Adipocyte (in vitro differentiated cells): ENCODE results near the gene BTBD9.

Experiments
- DNase-seq: peaks from one replicate; pipeline ENCODE4 v3.0.0-alpha.2; 2015; ENCODE audit warnings: low read depth
- H3K27me3 ChIP-seq: replicated peaks from 2 replicates; pipeline ENCODE4 v1.7.0; 2013; ENCODE audit warnings: mild to moderate bottlenecking, low read length, moderate library complexity; ENCODE audit not compliant: control insufficient read depth, insufficient read depth
- H3K36me3 ChIP-seq: 2 replicates; pipeline ENCODE4 v1.7.0; 2013; ENCODE audit warnings: low read length, mild to moderate bottlenecking, moderate library complexity; ENCODE audit not compliant: control insufficient read depth, insufficient read depth, severe bottlenecking
- H3K4me1 ChIP-seq: 2 replicates; pipeline ENCODE4 v1.7.0; 2013; ENCODE audit warnings: mild to moderate bottlenecking, low read length, moderate library complexity; ENCODE audit not compliant: control insufficient read depth, insufficient read depth
- H3K4me3 ChIP-seq: 2 replicates; pipeline ENCODE4 v1.7.0; 2013; ENCODE audit warnings: mild to moderate bottlenecking, low read length, moderate library complexity
- H3K9ac ChIP-seq: 2 replicates; pipeline ENCODE4 v1.7.0; 2013; ENCODE audit warnings: mild to moderate bottlenecking, low read length, moderate library complexity
- H3K9me3 ChIP-seq: 2 replicates; pipeline ENCODE4 v1.7.0; 2013; ENCODE audit warnings: mild to moderate bottlenecking, low read length, moderate library complexity; ENCODE audit not compliant: control insufficient read depth

BTBD9 gene

GRCh38 chr6:38573801-38574395, 65.8 kb downstream of the BTBD9 start:
- Histone ChIP-seq H3K27me3 (no peaks in the 10 kb centered on the region), H3K4me1 (no peaks in the 10 kb centered on the region), H3K9ac (no peak overlapping the region), H3K36me3 (peaks cover 4% of the 10 kb centered on the region), H3K4me3 (no peak overlapping the region), H3K9me3 (no peaks in the 10 kb centered on the region)
- DNase-seq, result no peak

- Histone ChIP-seq H3K27me3 (no peaks in the 10 kb centered on the region), H3K4me3 (no peak overlapping the region), H3K4me1 (peaks cover 10% of the 10 kb centered on the region), H3K9ac (no peak overlapping the region), H3K36me3 (peaks cover 2% of the 10 kb centered on the region), H3K9me3 (no peaks in the 10 kb centered on the region)
- no peak for DNase-seq
Measured at GRCh38 chr6:38572186-38572813, 67.4 kb downstream of the BTBD9 start.

- H3K4me3 ChIP-seq, result no peak overlapping the region
- H3K9ac ChIP-seq, result no peak overlapping the region
- H3K36me3 ChIP-seq, result no peaks in the 10 kb centered on the region
- H3K9me3 ChIP-seq, result no peaks in the 10 kb centered on the region
- DNase-seq, result no peak
- H3K27me3 ChIP-seq, result no peaks in the 10 kb centered on the region
- peaks cover 15% of the 10 kb centered on the region for H3K4me1 ChIP-seq
Measured at GRCh38 chr6:38571721-38572120, 68.0 kb downstream of the BTBD9 start.

- peak; percentile 67 for DNase-seq
Measured at GRCh38 chr6:38570750-38571149, 69.0 kb downstream of the BTBD9 start.

GRCh38 chr6:38567436-38567835, 72.3 kb downstream of the BTBD9 start:
- no peaks in the 10 kb centered on the region for H3K9me3 ChIP-seq
- no peak overlapping the region for H3K9ac ChIP-seq
- H3K27me3 ChIP-seq, result no peaks in the 10 kb centered on the region
- H3K36me3 ChIP-seq, result no peaks in the 10 kb centered on the region
- H3K4me3 ChIP-seq, result no peak overlapping the region
- H3K4me1 ChIP-seq, result peaks cover 15% of the 10 kb centered on the region
- DNase-seq, result peak; percentile 86

More at GRCh38 chr6:38570750-38571149, 69.0 kb downstream of the BTBD9 start:
- H3K27me3 ChIP-seq, result no peaks in the 10 kb centered on the region
- H3K36me3 ChIP-seq, result no peaks in the 10 kb centered on the region
- no peak overlapping the region for H3K9ac ChIP-seq
- H3K4me1 ChIP-seq, result peaks cover 15% of the 10 kb centered on the region
- H3K4me3 ChIP-seq, result no peak overlapping the region
- H3K9me3 ChIP-seq, result no peaks in the 10 kb centered on the region

- DNase-seq, result no peak
- Histone ChIP-seq H3K4me3 (no peak overlapping the region), H3K9me3 (no peaks in the 10 kb centered on the region), H3K9ac (no peak overlapping the region), H3K36me3 (no peaks in the 10 kb centered on the region), H3K27me3 (no peaks in the 10 kb centered on the region), H3K4me1 (peaks cover 15% of the 10 kb centered on the region)
Measured at GRCh38 chr6:38566295-38567030, 73.3 kb downstream of the BTBD9 start.

- Histone ChIP-seq H3K9ac (no peak overlapping the region), H3K27me3 (no peaks in the 10 kb centered on the region), H3K9me3 (no peaks in the 10 kb centered on the region), H3K4me1 (peaks cover 15% of the 10 kb centered on the region), H3K36me3 (no peaks in the 10 kb centered on the region), H3K4me3 (no peak overlapping the region)
- no peak for DNase-seq
Measured at GRCh38 chr6:38564301-38564700, 75.4 kb downstream of the BTBD9 start.

- no peaks in the 10 kb centered on the region for H3K36me3 ChIP-seq
- peaks cover 17% of the 10 kb centered on the region for H3K4me1 ChIP-seq
- H3K27me3 ChIP-seq, result no peaks in the 10 kb centered on the region
- H3K9me3 ChIP-seq, result no peaks in the 10 kb centered on the region
- H3K9ac ChIP-seq, result no peak overlapping the region
- DNase-seq, result no peak
- no peak overlapping the region for H3K4me3 ChIP-seq
Measured at GRCh38 chr6:38555606-38556005, 84.1 kb downstream of the BTBD9 start.

- Histone ChIP-seq H3K9me3 (no peaks in the 10 kb centered on the region), H3K4me1 (peaks cover 17% of the 10 kb centered on the region), H3K27me3 (no peaks in the 10 kb centered on the region), H3K36me3 (no peaks in the 10 kb centered on the region), H3K9ac (no peak overlapping the region), H3K4me3 (no peak overlapping the region)
- DNase-seq, result peak; percentile 44
Measured at GRCh38 chr6:38554700-38555413, 84.9 kb downstream of the BTBD9 start.

- Histone ChIP-seq H3K9ac (no peak overlapping the region), H3K36me3 (no peaks in the 10 kb centered on the region)
Measured at GRCh38 chr6:38554014-38554413, 85.7 kb downstream of the BTBD9 start.

GRCh38 chr6:38552121-38552520, 87.6 kb downstream of the BTBD9 start:
- Histone ChIP-seq H3K9ac (no peak overlapping the region), H3K27me3 (no peaks in the 10 kb centered on the region), H3K4me1 (peaks cover 17% of the 10 kb centered on the region), H3K36me3 (no peaks in the 10 kb centered on the region), H3K9me3 (no peaks in the 10 kb centered on the region), H3K4me3 (no peak overlapping the region)
- no peak for DNase-seq

More at GRCh38 chr6:38554014-38554413, 85.7 kb downstream of the BTBD9 start:
- DNase-seq, result no peak
- H3K4me3 ChIP-seq, result no peak overlapping the region
- H3K4me1 ChIP-seq, result peaks cover 17% of the 10 kb centered on the region
- H3K9me3 ChIP-seq, result no peaks in the 10 kb centered on the region
- no peaks in the 10 kb centered on the region for H3K27me3 ChIP-seq
